Stimulated activated CD8-positive, alpha-beta memory T cell treated with anti-CD3 and anti-CD28 coated beads, Interleukin-2, amount 100 ng/mL, for 1 hour (primary cell): ENCODE results near the gene MAP6D1.
"Not testable (repeated sequence)": the region's sequence is repeated elsewhere in the genome, so short reads cannot be mapped to it uniquely, and the experiment has no call there.

Experiments used
- DNase-seq, 2 donors: peaks; one replicate each; pipeline ENCODE4 v3.0.0-alpha.2; 2020; ENCODE audit warnings: low read depth in 2 of 2

Gene MAP6D1

DNA sequence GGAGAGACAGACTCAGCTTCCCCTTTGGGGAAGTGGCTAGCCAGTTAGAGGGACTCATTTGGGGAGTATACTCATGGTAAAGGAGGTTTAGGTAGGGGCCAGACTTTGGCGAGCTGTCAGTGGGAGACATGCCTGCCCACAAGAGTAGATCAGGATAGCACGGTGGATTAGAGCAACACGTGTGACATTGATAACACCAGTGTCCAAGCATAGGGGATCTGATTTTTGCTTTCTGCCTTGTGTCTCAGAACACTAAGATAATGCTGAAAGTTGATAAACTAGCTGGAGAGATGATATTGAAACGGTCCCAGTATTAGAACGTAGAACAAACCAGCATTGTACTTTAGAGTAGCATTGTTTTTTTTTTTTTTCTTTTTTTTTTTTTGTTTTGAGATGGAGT, 25.9 kb downstream of the MAP6D1 start:
- no peak for DNase-seq

DNA sequence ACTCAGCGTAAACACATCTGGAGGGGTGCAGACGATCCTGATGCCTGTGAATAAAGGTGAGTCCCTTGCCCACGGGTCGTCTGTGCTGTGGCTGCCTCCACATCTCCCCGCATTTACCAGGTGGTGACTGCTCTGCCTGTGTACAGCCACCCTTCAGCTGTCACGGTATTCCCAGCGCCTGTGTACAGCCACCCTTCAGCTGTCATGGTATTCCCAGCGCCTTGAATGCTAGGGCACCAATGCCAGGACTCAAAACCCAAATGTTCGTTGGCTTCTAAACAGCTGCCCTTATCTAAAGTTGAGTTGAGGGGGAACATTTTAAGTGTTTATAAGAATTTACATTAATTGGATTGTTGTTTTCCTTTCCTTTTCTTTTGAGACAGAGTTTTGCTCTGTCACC, 27.4 kb downstream of the MAP6D1 start:
- no peak for DNase-seq

DNA sequence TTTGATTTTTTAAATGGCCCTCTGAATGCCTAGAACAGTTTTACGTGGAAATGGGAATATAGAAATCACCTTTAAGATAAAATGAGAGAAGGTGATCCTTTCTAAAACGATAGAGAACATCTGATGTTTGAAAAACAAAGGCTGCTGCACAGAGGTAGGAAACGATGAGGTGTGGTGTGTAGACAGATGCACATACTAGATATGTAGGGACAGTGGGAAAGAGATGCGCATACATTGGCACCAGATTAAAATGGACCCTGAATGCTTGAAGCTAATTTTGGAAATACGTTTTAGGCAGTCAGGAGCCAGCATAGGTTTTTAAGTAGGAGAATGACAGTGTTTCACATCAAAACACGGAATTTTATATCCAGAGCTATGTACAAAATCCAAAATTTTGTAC, 29.0 kb downstream of the MAP6D1 start:
- no peak for DNase-seq

DNA sequence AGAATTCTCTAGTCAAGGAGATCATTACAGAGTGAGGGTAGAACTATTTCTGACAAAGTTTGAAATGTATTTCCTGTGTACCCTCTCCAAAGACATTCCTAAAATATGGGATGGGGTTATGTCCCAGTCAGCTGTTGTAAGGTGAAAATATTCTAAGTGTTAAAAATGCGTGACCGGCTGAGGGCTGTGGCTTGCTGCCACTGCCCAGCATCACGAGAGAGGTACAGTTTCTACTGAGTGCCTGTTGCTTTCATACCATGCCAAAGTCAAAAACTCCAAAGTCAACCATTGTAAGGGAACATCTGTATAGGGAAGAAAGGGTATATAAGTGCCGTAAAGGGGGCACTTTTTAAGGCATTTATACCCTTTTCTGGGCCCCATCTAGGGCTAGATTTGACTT, 30.9 kb downstream of the MAP6D1 start:
- DNase-seq: no peak

- no peak for DNase-seq
Observed at GRCh38 chr3:183792976-183793375, 32.4 kb downstream of the MAP6D1 start.

DNA sequence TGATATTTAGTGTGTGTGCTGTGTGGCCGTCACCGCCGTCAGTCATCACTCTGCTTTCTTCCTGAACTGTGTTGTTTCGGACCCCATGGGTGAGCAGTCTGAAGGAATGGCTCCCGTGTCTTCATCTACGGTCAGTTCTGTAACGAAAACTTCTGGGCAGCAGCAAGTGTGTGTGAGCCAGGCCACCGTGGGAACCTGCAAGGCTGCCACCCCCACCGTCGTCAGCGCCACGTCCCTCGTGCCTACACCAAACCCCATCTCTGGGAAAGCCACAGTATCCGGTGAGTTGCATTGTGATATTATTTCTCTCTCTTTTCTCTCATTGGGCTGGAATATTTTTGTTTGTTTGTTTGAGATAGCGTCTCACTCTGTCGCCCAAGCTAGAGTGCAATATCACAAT, 34.7 kb downstream of the MAP6D1 start:
- no peak for DNase-seq

- no peak for DNase-seq
Observed at GRCh38 chr3:183789826-183790225, 35.6 kb downstream of the MAP6D1 start.

- DNase-seq: not testable (repeated sequence)
Observed at GRCh38 chr3:183784503-183784902, 40.9 kb downstream of the MAP6D1 start.

DNA sequence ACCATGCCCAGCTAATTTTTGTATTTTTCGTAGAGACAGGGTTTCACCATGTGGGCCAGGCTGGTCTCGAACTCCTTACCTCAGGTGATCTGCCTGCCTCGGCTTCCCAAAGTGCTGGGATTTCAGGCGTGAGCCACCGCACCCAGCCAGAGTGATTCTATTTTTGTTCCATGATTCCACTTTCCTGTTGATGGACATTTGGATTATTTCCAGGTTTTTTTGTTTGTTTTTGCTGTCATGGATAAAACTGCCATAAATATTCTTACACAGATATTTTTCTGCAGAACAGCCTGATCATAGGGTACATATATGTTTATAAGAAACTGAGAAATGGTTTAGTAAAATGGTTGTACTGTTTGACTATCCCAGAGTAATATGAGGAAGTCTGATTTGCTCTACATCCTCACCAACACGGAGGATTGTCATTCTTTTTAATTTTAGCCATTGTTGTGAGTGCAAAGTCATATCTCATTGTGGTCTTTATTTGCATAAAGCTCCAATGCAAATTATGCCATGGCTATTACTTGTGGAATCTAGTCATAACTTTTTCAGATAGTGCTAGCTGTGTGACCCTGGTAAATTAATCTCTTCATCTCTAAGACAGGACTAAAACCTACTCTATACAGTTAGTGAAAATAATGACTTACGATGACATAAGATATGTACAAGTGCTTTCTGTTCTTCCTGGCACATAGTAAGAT, 42.7 kb downstream of the MAP6D1 start:
- DNase-seq: no peak

DNA sequence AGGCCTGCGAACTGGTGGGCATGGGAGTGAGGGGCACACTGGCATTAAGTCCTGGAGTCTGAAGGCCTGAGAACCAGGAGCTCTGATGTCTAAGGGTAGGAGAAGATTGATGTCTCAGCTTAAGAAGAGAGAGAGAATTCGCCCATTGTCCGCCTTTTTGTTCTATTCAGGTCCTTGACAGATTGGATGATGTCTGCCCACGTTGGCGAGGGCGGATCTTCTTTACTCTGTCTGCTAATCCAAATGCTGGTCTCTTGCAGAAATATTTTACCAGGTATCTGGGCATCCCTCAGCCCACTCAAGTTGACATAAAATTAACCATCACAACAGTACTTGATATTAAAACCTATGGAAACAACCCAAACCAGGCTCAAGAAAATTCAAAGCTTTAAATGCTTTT, 44.1 kb downstream of the MAP6D1 start:
- no peak for DNase-seq

DNA sequence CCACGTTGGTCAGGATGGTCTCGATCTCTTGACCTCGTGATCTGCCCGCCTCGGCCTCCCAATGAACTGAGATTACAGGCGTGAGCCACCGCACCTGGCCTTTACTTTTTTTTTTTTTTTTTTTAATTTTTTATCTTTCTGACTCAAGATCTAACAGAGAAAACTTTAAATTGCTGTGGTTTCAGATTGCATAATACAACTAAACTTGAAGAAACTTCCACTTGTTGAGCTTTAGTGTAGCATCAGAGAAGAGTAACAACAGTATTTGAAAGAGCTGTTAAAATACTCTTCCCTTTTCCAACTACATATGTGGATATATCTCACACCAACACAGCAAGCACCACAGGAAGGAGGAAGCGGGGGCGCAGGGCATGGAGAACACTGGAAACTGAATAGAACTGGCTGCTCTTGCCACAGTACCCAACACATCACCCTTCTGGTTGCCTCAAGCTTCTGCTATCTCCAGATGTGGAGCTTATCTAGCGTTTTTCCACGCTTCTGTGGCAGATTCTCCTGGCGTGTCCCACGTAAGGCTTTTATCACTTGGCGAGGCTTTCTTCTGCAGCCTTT, 45.4 kb downstream of the MAP6D1 start:
- DNase-seq: no peak

GRCh38 chr3:183777016-183777618, 48.3 kb downstream of the MAP6D1 start:
- DNase-seq: no peak

DNA sequence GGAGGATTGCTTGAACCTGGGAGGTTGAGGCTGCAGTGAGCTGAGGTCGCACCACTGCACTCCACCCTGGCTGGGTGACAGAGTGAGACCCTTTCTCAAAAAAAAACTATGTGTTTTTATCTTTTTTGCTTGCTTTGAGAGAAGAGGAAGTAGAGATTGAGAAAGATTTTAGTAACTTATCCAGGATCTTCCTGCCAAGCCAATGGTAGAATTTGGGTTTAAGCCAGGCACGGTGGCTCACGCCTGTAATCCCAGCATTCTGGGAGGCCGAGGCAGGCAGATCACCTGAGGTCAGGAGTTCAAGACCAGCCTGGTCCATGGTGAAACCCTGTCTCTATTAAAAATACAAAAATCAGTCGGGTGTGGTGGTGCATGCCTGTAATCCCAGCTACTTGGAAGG, 48.9 kb downstream of the MAP6D1 start:
- DNase-seq: not testable (repeated sequence)

DNA sequence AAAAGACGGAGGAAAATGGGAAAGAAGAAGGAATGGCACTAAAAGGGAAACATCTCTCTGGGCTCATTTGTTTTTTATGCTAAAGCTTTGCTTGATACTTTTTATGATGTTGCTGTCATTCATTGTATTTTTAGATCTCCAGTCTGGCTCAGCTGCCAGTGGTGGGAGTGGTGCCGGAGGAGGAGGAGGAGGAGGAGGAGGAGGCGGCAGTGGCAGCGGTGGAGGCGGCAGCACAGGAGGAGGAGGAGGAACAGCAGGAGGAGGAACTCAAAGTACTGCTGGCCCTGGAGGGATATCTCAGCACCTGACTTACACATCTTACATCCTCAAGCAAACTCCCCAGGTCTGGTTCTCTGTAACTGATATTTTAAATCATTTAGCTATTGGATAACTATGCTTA, 49.6 kb downstream of the MAP6D1 start:
- no peak for DNase-seq

GRCh38 chr3:183774631-183775030, 50.7 kb downstream of the MAP6D1 start:
- DNase-seq: no peak

DNA sequence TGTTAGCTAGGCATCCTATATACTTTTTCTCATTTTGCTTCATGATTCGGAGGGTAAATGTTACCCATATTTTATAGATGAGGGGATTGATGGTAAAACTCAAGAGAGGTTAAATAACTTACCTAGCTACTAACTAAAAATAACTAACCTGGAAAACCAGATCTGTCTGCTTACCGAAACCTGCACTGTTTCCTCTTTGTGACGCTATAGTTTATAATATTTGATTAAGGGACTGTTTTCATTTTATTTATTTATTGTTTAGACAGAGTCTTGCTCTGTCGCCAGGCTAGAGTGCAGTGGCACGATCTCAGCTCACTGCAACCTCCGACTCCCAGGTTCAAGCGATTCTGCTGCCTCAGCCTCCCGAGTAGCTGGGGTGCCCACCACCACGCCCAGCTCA, 55.9 kb downstream of the MAP6D1 start:
- DNase-seq: no peak

- DNase-seq: no peak
Observed at GRCh38 chr3:183768114-183768513, 57.3 kb downstream of the MAP6D1 start.

GRCh38 chr3:183766745-183767606, 58.4 kb downstream of the MAP6D1 start:
- DNase-seq: peak; percentile 31 to 45

DNA sequence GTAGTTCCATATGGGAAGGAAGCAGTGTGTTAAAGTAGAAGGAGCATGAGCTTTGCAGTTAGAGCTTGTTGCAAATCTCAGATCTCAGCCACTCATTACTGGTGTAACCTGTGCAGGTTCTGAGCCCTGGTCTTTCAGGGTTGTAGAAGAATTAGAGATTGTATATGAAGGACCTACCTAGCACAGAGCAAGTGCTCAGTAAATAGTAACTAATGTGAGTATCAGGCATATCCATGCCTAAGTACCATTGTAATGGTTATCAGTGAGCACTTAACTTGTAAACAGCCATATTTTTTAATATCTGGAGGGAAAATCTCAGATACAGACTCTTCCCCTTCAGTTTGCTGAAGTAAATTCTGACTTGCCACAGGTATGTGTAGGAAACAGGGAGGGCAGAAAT, 59.3 kb downstream of the MAP6D1 start:
- DNase-seq: no peak
